PFSK-1 (cell line): Measurements from ENCODE around the gene SYNC.

Experiments
- FOXP2 ChIP-seq: optimal IDR thresholded peaks from 2 replicates; pipeline ENCODE3; 2011; ENCODE audit warnings: borderline replicate concordance, control low read depth, inconsistent platforms; ENCODE audit not compliant: insufficient read depth; ENCODE audit errors: extremely low read length, extremely low read depth
- POLR2AphosphoS5 ChIP-seq: IDR thresholded peaks from 2 replicates; pipeline ENCODE4 v1.6.1; 2012; ENCODE audit warnings: low read depth, mild to moderate bottlenecking, control low read depth, low read length, moderate library complexity
- SIN3A ChIP-seq: IDR thresholded peaks from 2 replicates; pipeline ENCODE4 v1.6.1; 2012; ENCODE audit warnings: mild to moderate bottlenecking, low read length, moderate library complexity, borderline replicate concordance; ENCODE audit not compliant: insufficient read depth
- TAF1 ChIP-seq: IDR thresholded peaks from 2 replicates; pipeline ENCODE4 v1.6.1; 2012; ENCODE audit warnings: low read length, control low read depth, borderline replicate concordance; ENCODE audit not compliant: insufficient read depth
- TF ChIP-seq, protein P1 (sequence below), 2 experiments: IDR thresholded peaks; 2 replicates each; pipeline versions ENCODE4 v1.6.1 to v1.8.0; 2011 to 2012; ENCODE audit warnings: low read depth in 2 of 2, low read length in 2 of 2, control low read depth in 1 of 2, inconsistent platforms in 1 of 2, mild to moderate bottlenecking in 1 of 2, moderate library complexity in 1 of 2; ENCODE audit not compliant: insufficient read depth in 1 of 2

DNA sequence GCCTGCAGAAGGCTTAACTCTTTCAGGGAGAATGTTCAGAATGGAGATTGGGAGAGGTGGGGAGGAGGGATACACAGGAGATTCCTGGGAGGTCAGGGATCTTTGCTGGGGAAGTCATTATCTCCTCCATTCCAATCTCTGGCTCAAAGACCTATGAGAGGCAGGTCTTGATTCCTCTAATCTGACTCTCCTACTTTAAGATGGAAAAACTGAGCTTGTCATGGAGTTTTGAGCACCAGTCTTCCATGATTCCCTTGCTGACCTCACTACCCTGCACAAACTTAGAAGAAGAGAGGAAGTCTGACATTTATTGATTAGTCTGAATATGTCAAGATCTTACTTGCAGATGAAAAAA is 41.5 kb upstream of the SYNC start:
- no peak for TF ChIP-seq POLR2AphosphoS5
- TF ChIP-seq, protein P1, sequence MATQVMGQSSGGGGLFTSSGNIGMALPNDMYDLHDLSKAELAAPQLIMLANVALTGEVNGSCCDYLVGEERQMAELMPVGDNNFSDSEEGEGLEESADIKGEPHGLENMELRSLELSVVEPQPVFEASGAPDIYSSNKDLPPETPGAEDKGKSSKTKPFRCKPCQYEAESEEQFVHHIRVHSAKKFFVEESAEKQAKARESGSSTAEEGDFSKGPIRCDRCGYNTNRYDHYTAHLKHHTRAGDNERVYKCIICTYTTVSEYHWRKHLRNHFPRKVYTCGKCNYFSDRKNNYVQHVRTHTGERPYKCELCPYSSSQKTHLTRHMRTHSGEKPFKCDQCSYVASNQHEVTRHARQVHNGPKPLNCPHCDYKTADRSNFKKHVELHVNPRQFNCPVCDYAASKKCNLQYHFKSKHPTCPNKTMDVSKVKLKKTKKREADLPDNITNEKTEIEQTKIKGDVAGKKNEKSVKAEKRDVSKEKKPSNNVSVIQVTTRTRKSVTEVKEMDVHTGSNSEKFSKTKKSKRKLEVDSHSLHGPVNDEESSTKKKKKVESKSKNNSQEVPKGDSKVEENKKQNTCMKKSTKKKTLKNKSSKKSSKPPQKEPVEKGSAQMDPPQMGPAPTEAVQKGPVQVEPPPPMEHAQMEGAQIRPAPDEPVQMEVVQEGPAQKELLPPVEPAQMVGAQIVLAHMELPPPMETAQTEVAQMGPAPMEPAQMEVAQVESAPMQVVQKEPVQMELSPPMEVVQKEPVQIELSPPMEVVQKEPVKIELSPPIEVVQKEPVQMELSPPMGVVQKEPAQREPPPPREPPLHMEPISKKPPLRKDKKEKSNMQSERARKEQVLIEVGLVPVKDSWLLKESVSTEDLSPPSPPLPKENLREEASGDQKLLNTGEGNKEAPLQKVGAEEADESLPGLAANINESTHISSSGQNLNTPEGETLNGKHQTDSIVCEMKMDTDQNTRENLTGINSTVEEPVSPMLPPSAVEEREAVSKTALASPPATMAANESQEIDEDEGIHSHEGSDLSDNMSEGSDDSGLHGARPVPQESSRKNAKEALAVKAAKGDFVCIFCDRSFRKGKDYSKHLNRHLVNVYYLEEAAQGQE (IDR thresholded peaks at IDR 0.05; ENCODE audit: insufficient read depth in 1 of 2, low read depth in 2 of 2, low read length in 2 of 2) = no peak
- no peak for TF ChIP-seq TAF1
- TF ChIP-seq SIN3A = no peak
- TF ChIP-seq FOXP2 = no peak
